Esophagus muscularis mucosa (tissue), 3 donors: ENCODE results near the gene AP4S1.
"Not testable (repeated sequence)": the region's sequence is repeated elsewhere in the genome, so short reads cannot be mapped to it uniquely, and the experiment has no call there.

ENCODE experiments used
- POLR2A ChIP-seq: fragments of 450-650 bp; IDR thresholded peaks from one replicate; pipeline ENCODE4 v1.6.1; 2017; ENCODE audit warnings: antibody characterized with exemption, moderate library complexity, mild to moderate bottlenecking, low read depth
- POLR2AphosphoS5 ChIP-seq, 2 donors: sonication (generic); formaldehyde crosslinking; IDR thresholded peaks; one replicate each; pipeline ENCODE4 v1.6.1; 2017; ENCODE audit warnings: antibody characterized with exemption in 2 of 2
- TF ChIP-seq, protein P1 (sequence below), 3 experiments: fragments of 200-600 bp in 2 of 3; fragments of 450-650 bp in 1 of 3; sonication (generic) in 2 of 3; IDR thresholded peaks; one replicate each; pipeline ENCODE4 v1.5.1; 2017 to 2019; ENCODE audit warnings: antibody characterized with exemption in 3 of 3, mild to moderate bottlenecking in 2 of 3, moderate library complexity in 1 of 3

DNA sequence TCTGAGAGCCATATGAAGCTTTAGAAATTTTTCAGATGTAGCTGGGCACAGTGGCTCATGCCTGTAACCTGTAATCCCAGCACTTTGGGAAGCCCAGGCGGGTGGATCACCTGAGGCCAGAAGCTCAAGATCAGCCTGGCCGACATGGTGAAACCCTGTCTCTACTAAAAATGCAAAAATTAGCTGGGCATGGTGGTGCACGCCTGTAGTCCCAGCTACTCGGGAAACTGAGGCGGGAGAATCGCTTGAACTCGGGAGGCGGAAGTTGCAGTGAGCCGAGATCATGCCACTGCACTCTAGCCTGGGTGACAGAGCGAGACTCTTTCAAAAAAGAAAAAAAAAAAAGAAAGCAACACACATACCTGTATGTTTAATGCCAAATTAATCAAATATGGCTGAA lies 17.4 kb downstream of the AP4S1 start:
- TF ChIP-seq, protein P1, sequence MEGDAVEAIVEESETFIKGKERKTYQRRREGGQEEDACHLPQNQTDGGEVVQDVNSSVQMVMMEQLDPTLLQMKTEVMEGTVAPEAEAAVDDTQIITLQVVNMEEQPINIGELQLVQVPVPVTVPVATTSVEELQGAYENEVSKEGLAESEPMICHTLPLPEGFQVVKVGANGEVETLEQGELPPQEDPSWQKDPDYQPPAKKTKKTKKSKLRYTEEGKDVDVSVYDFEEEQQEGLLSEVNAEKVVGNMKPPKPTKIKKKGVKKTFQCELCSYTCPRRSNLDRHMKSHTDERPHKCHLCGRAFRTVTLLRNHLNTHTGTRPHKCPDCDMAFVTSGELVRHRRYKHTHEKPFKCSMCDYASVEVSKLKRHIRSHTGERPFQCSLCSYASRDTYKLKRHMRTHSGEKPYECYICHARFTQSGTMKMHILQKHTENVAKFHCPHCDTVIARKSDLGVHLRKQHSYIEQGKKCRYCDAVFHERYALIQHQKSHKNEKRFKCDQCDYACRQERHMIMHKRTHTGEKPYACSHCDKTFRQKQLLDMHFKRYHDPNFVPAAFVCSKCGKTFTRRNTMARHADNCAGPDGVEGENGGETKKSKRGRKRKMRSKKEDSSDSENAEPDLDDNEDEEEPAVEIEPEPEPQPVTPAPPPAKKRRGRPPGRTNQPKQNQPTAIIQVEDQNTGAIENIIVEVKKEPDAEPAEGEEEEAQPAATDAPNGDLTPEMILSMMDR (IDR thresholded peaks at IDR 0.05), result not testable (repeated sequence)
- not testable (repeated sequence) for TF ChIP-seq POLR2AphosphoS5 (IDR thresholded peaks at IDR 0.05); POLR2A
